ENCODE results near the gene POGK. TPM values are rescaled to one million over a fixed set of nuclear protein-coding genes. Genes with fewer than 3 reads are reported as not detected.

The POGK gene
- total RNA-seq, 1 donor from 2014 or later: 58.2 TPM

GRCh38 chr1:166848193-166848592, 8.9 kb downstream of the POGK start:
- Histone ChIP-seq H3K4me3 (no peak overlapping the region), H3K27ac (no peak overlapping the region), H3K9me3 (no peaks in the 10 kb centered on the region), H3K36me3 (peaks cover 100% of the 10 kb centered on the region), H3K27me3 (ENCODE audit: low read depth) (no peaks in the 10 kb centered on the region), H3K4me1 (peaks cover 17% of the 10 kb centered on the region)
- ATAC-seq: no peak
- TF ChIP-seq CTCF (IDR thresholded peaks at IDR 0.05): no peak
- no peak for DNase-seq
- intact Hi-C loops (cut with DNase I): no loop called here

GRCh38 chr1:166849135-166849534, 9.9 kb downstream of the POGK start:
- intact Hi-C loops (cut with DNase I): no loop called here
- peaks cover 100% of the 10 kb centered on the region for H3K36me3 ChIP-seq
- H3K4me1 ChIP-seq: peaks cover 7% of the 10 kb centered on the region
- TF ChIP-seq CTCF (IDR thresholded peaks at IDR 0.05): no peak
- no peaks in the 10 kb centered on the region for H3K27me3 ChIP-seq (ENCODE audit: low read depth)
- no peak for ATAC-seq
- no peak overlapping the region for H3K27ac ChIP-seq
- DNase-seq: no peak
- H3K9me3 ChIP-seq: no peaks in the 10 kb centered on the region
- no peak overlapping the region for H3K4me3 ChIP-seq

- DNase-seq (no peak), ATAC-seq (no peak)
- no peak for TF ChIP-seq CTCF (IDR thresholded peaks at IDR 0.05)
- Histone ChIP-seq H3K27me3 (ENCODE audit: low read depth) (no peaks in the 10 kb centered on the region), H3K9me3 (no peaks in the 10 kb centered on the region), H3K36me3 (peaks cover 100% of the 10 kb centered on the region), H3K4me1 (no peaks in the 10 kb centered on the region), H3K27ac (no peak overlapping the region), H3K4me3 (no peak overlapping the region)
- intact Hi-C loops (cut with DNase I): no loop called here
Observed at GRCh38 chr1:166852918-166853317, 13.6 kb downstream of the POGK start.

DNA sequence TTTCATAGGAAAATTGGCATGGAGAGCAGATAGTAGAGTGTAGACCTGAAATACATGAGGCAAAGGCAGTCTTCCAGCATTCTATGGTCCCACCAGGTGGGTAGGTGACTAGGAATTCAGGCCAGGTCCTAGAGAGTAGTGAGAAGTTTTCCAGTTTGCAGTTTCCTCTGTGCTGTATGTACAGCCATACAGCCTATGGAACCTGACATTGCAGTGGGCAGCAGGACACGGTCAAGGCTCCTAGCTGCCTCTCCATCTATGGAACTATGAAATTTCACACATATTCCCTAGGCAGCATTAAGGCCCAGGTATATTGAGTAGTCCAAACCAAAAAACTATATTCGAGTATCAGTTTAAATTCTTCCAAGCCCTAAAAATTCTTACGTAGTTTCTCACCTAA, 16.3 kb downstream of the POGK start:
- H3K4me1 ChIP-seq: no peaks in the 10 kb centered on the region
- no peaks in the 10 kb centered on the region for H3K9me3 ChIP-seq
- no peak for TF ChIP-seq CTCF (IDR thresholded peaks at IDR 0.05)
- ATAC-seq (no peak), DNase-seq (no peak)
- peaks cover 99% of the 10 kb centered on the region for H3K36me3 ChIP-seq
- intact Hi-C loops (cut with DNase I): no loop called here
- no peak overlapping the region for H3K27ac ChIP-seq
- no peaks in the 10 kb centered on the region for H3K27me3 ChIP-seq (ENCODE audit: low read depth)
- no peak overlapping the region for H3K4me3 ChIP-seq

- ATAC-seq (no peak), DNase-seq (no peak)
- intact Hi-C loops (cut with DNase I): no loop called here
- H3K36me3 ChIP-seq: peaks cover 99% of the 10 kb centered on the region
- no peaks in the 10 kb centered on the region for H3K27me3 ChIP-seq (ENCODE audit: low read depth)
- H3K27ac ChIP-seq: no peak overlapping the region
- H3K9me3 ChIP-seq: no peaks in the 10 kb centered on the region
- TF ChIP-seq CTCF (IDR thresholded peaks at IDR 0.05): no peak
- H3K4me3 ChIP-seq: no peak overlapping the region
- no peaks in the 10 kb centered on the region for H3K4me1 ChIP-seq
Observed at GRCh38 chr1:166857995-166858394, 18.7 kb downstream of the POGK start.
